ENCODE measurements around the gene NRBF2. TPM values are rescaled to one million over a fixed set of nuclear protein-coding genes. Genes with fewer than 3 reads are reported as not detected.

NRBF2 gene
- total RNA-seq, 2 donors from 2014 or later, result 27.5 to 28.9 TPM

GRCh38 chr10:63142136-63142535 is 9.0 kb downstream of the NRBF2 start:
- Histone ChIP-seq H3K4me1 (ENCODE audit: control insufficient read depth, insufficient read depth, low read length) (no peaks in the 10 kb centered on the region), H3K27ac (ENCODE audit: low read depth, low read length) (no peak overlapping the region), H3K9ac (ENCODE audit: extremely low read depth, low read length, poor library complexity, severe bottlenecking) (no peak overlapping the region), H3K36me3 (ENCODE audit: control insufficient read depth, insufficient read depth, low read length) (peaks cover 8% of the 10 kb centered on the region), H3K4me3 (ENCODE audit: low read length) (no peak overlapping the region), H3K27me3 (ENCODE audit: control insufficient read depth, insufficient read depth, low read length, poor library complexity, severe bottlenecking) (no peaks in the 10 kb centered on the region), H3K9me3 (ENCODE audit: control insufficient read depth, low read length) (no peaks in the 10 kb centered on the region)
- Mint-ChIP-seq H3K9me3 (no peaks in the 10 kb centered on the region), H3K36me3 (ENCODE audit: low read depth) (peaks cover 21% of the 10 kb centered on the region), H3K4me3 (no peak overlapping the region), H3K27ac (no peak overlapping the region), H3K4me1 (peaks cover 7% of the 10 kb centered on the region), H3K27me3 (ENCODE audit: insufficient read depth) (no peaks in the 10 kb centered on the region)
- TF ChIP-seq CTCF (conservative IDR thresholded peaks at IDR 0.05), result no peak
- 90 to 95% methylated on average over 4 to 6 of the region's 6 CpGs for WGBS, 2 experiments (ENCODE audit: insufficient coverage in 1 of 2, insufficient read length in 1 of 2)
- DNase-seq, result no peak

GRCh38 chr10:63143987-63144386 is 10.9 kb downstream of the NRBF2 start:
- Mint-ChIP-seq H3K9me3 (no peaks in the 10 kb centered on the region), H3K27ac (no peak overlapping the region), H3K36me3 (ENCODE audit: low read depth) (peaks cover 30% of the 10 kb centered on the region), H3K4me1 (peaks cover 3% of the 10 kb centered on the region), H3K4me3 (no peak overlapping the region), H3K27me3 (ENCODE audit: insufficient read depth) (no peaks in the 10 kb centered on the region)
- 91 to 95% methylated on average over 2 to 5 of the region's 5 CpGs for WGBS, 2 experiments (ENCODE audit: insufficient coverage in 1 of 2, insufficient read length in 1 of 2)
- no peak for DNase-seq
- Histone ChIP-seq H3K4me3 (ENCODE audit: low read length) (no peak overlapping the region), H3K36me3 (ENCODE audit: control insufficient read depth, insufficient read depth, low read length) (peaks cover 13% of the 10 kb centered on the region), H3K27ac (ENCODE audit: low read depth, low read length) (no peak overlapping the region), H3K9ac (ENCODE audit: extremely low read depth, low read length, poor library complexity, severe bottlenecking) (no peak overlapping the region), H3K27me3 (ENCODE audit: control insufficient read depth, insufficient read depth, low read length, poor library complexity, severe bottlenecking) (no peaks in the 10 kb centered on the region), H3K9me3 (ENCODE audit: control insufficient read depth, low read length) (no peaks in the 10 kb centered on the region), H3K4me1 (ENCODE audit: control insufficient read depth, insufficient read depth, low read length) (no peaks in the 10 kb centered on the region)
- TF ChIP-seq CTCF (conservative IDR thresholded peaks at IDR 0.05), result no peak

- H3K4me3 Mint-ChIP-seq, result no peak overlapping the region
Measured at GRCh38 chr10:63145782-63146181, 12.7 kb downstream of the NRBF2 start.

More at GRCh38 chr10:63145782-63146181, 12.7 kb downstream of the NRBF2 start:
- Histone ChIP-seq H3K9ac (ENCODE audit: extremely low read depth, low read length, poor library complexity, severe bottlenecking) (no peak overlapping the region), H3K27ac (ENCODE audit: low read depth, low read length) (no peak overlapping the region), H3K9me3 (ENCODE audit: control insufficient read depth, low read length) (no peaks in the 10 kb centered on the region), H3K36me3 (ENCODE audit: control insufficient read depth, insufficient read depth, low read length) (peaks cover 7% of the 10 kb centered on the region), H3K4me1 (ENCODE audit: control insufficient read depth, insufficient read depth, low read length) (no peaks in the 10 kb centered on the region), H3K4me3 (ENCODE audit: low read length) (no peak overlapping the region), H3K27me3 (ENCODE audit: control insufficient read depth, insufficient read depth, low read length, poor library complexity, severe bottlenecking) (no peaks in the 10 kb centered on the region)
- Mint-ChIP-seq H3K9me3 (no peaks in the 10 kb centered on the region), H3K36me3 (ENCODE audit: low read depth) (peaks cover 26% of the 10 kb centered on the region), H3K27ac (no peak overlapping the region), H3K4me1 (peaks cover 3% of the 10 kb centered on the region), H3K27me3 (ENCODE audit: insufficient read depth) (no peaks in the 10 kb centered on the region)
- no peak for DNase-seq
- TF ChIP-seq CTCF (conservative IDR thresholded peaks at IDR 0.05), result no peak
